Endodermal cell (in vitro differentiated cells): Measurements from ENCODE around the gene NDUFS6. TPM values are rescaled to one million over a fixed set of nuclear protein-coding genes. Genes with fewer than 3 reads are reported as not detected.
A peak's percentile ranks its signal among the peaks of the same experiment; 100 is the strongest.

ENCODE experiments used
- DNase-seq: peaks from one replicate; pipeline ENCODE4 v3.0.0-alpha.2; 2017
- H3K27ac ChIP-seq: 2 replicates; pipeline ENCODE4 v1.5.1; 2013; ENCODE audit warnings: mild to moderate bottlenecking, low read depth, low read length, moderate library complexity
- H3K27me3 ChIP-seq: 2 replicates; pipeline ENCODE4 v1.6.1; 2013; ENCODE audit warnings: mild to moderate bottlenecking, low read length, moderate library complexity; ENCODE audit not compliant: insufficient read depth, control insufficient read depth, poor library complexity, severe bottlenecking
- H3K36me3 ChIP-seq: 2 replicates; pipeline ENCODE4 v1.7.0; 2013; ENCODE audit warnings: mild to moderate bottlenecking, low read length, moderate library complexity; ENCODE audit not compliant: control insufficient read depth, insufficient read depth
- H3K4me1 ChIP-seq: one replicate; pipeline ENCODE4 v1.7.0; 2013; ENCODE audit warnings: low read length; ENCODE audit not compliant: control insufficient read depth, insufficient read depth
- H3K4me3 ChIP-seq: 2 replicates; pipeline ENCODE4 v1.5.1; 2013; ENCODE audit warnings: mild to moderate bottlenecking, low read length, moderate library complexity
- H3K9ac ChIP-seq: 2 replicates; pipeline ENCODE4 v1.6.1; 2013; ENCODE audit warnings: mild to moderate bottlenecking, low read length, moderate library complexity; ENCODE audit not compliant: poor library complexity, severe bottlenecking; ENCODE audit errors: extremely low read depth
- H3K9me3 ChIP-seq: 2 replicates; pipeline ENCODE4 v1.6.1; 2013; ENCODE audit warnings: mild to moderate bottlenecking, low read length, moderate library complexity; ENCODE audit not compliant: control insufficient read depth
- H3K27ac Mint-ChIP-seq: 2 replicates; pipeline ENCODE4 v1.8.0; 2020; ENCODE audit warnings: mixed read lengths
- H3K27me3 Mint-ChIP-seq: 2 replicates; pipeline ENCODE4 v1.8.0; 2021; ENCODE audit warnings: mild to moderate bottlenecking, mixed read lengths; ENCODE audit not compliant: insufficient read depth
- H3K36me3 Mint-ChIP-seq: 2 replicates; pipeline ENCODE4 v1.8.0; 2020; ENCODE audit warnings: low read depth, mixed read lengths
- H3K4me1 Mint-ChIP-seq: 2 replicates; pipeline ENCODE4 v1.8.0; 2020; ENCODE audit warnings: mixed read lengths
- H3K4me3 Mint-ChIP-seq: 2 replicates; pipeline ENCODE4 v1.8.0; 2020; ENCODE audit warnings: mild to moderate bottlenecking, moderate library complexity, mixed read lengths
- H3K9me3 Mint-ChIP-seq: 2 replicates; pipeline ENCODE4 v1.8.0; 2020; ENCODE audit warnings: mild to moderate bottlenecking, mixed read lengths
- WGBS, 2 experiments: methylation state at CpG; one replicate each; pipeline versions ENCODE4 v1.1.5 to v1.1.7; 2013; ENCODE audit warnings: missing lambda C conversion rate in 2 of 2, mixed read lengths in 1 of 2; ENCODE audit not compliant: insufficient coverage in 1 of 2, insufficient read length in 1 of 2; 5-methylcytosine and 5-hydroxymethylcytosine counted together
- total RNA-seq, 2 donors: library from RNA; stranded (reverse); fragmentation: NEBNext Ultra II Directional in 1 of 2; extraction: Animal tissue kit (Norgen Biotek cat#: 25700) in 1 of 2; gene quantifications; 2 replicates in 1 of 2; 3 replicates in 1 of 2; pipeline ENCODE4 v1.2.1, GENCODE V29; 2021
- TF ChIP-seq, protein P1 (sequence below): fragments of 200-600 bp; sonication (generic); conservative IDR thresholded peaks from 2 replicates; pipeline ENCODE4 v1.5.0; 2021; ENCODE audit warnings: antibody characterized with exemption, mild to moderate bottlenecking

Gene NDUFS6
- total RNA-seq, 2 donors from 2014 or later = 47.9 to 65.2 TPM

DNA sequence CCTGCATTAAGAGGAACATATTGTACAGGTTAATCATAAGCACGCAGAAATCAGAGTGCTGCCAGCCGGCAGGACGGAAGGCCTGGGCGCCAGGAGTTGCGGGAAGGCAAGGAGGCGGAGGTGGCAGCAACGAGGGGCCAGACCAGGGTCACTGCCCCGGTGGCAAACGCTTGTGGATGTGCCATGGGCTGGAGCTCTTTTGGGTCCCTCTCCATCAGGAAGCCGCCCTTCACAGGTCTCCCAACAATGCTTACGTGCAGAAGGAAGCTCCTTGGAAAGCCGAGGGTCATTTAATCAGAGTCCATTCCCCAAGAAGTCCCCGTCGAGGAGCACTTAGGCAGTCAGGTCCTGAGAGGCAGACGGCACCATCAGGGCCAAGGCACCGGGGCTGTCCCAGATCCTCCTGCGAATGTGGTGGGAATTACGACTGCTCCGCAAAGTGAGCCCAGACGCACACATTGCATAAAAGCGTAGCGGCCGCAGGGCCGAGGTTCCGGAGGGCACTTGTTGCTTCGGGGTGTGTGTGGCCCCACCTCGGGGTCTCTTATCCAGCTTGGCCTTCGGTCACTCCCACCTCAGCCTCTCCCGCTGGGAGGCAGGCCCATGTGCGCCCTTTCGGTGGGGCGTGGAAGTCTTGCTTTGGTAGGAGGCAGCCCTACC, 22.1 kb upstream of the NDUFS6 start:
- no peaks in the 10 kb centered on the region for H3K36me3 ChIP-seq
- 92 to 96% methylated on average over 19 to 32 of the region's 32 CpGs for WGBS, 2 experiments
- H3K27ac ChIP-seq = no peak overlapping the region
- peaks cover 7% of the 10 kb centered on the region for H3K9me3 Mint-ChIP-seq
- no peaks in the 10 kb centered on the region for H3K27me3 ChIP-seq
- no peak overlapping the region for H3K4me3 Mint-ChIP-seq
- H3K9ac ChIP-seq = no peak overlapping the region
- H3K36me3 Mint-ChIP-seq = no peaks in the 10 kb centered on the region
- H3K27me3 Mint-ChIP-seq = peaks cover 1% of the 10 kb centered on the region
- H3K4me1 Mint-ChIP-seq = no peaks in the 10 kb centered on the region
- H3K4me1 ChIP-seq = no peaks in the 10 kb centered on the region
- H3K27ac Mint-ChIP-seq = no peak overlapping the region
- TF ChIP-seq, protein P1, sequence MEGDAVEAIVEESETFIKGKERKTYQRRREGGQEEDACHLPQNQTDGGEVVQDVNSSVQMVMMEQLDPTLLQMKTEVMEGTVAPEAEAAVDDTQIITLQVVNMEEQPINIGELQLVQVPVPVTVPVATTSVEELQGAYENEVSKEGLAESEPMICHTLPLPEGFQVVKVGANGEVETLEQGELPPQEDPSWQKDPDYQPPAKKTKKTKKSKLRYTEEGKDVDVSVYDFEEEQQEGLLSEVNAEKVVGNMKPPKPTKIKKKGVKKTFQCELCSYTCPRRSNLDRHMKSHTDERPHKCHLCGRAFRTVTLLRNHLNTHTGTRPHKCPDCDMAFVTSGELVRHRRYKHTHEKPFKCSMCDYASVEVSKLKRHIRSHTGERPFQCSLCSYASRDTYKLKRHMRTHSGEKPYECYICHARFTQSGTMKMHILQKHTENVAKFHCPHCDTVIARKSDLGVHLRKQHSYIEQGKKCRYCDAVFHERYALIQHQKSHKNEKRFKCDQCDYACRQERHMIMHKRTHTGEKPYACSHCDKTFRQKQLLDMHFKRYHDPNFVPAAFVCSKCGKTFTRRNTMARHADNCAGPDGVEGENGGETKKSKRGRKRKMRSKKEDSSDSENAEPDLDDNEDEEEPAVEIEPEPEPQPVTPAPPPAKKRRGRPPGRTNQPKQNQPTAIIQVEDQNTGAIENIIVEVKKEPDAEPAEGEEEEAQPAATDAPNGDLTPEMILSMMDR = no peak
- no peaks in the 10 kb centered on the region for H3K9me3 ChIP-seq
- H3K4me3 ChIP-seq = no peak overlapping the region
- DNase-seq = peak; percentile 33

DNA sequence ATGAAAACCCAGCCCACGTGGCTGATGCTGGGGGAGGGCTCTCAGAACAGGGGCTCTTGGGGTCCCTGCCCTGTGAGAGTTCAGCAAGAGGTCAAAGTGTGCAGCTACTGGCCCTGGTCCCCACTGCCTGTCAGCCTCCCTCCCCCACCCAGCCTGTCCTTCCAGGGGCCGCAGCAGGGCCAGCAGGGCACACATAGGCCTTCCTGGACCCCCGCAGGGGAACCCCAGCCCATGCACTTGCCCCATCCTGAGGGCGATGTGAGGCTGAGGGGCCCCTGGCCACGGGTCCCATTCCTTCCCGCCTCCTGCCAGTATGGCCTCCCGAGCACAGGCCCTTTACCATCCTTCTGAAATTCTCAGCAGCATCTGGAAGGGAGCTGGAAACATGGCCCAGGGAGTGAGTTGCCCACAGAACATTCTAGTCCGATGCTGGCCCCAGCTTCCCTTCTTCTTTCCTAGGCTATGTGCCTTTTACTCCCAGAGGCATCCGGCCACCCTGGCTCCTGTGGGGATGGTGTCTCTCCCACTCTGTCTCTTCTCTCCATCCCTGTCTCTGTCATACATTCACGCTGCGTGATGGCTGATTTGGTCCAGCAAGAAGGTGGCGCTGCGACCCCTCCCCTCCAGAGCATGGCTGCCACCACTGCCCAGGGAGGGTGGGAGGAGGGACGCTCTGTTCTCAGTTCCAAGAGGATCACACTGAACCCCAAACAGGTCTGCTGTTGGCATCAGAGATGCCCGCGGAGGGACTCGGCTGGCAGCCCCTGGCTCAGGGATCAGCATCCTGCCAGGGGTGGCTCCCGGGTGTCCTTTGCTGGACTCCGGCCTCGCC, 21.2 kb upstream of the NDUFS6 start:
- H3K4me1 ChIP-seq = no peaks in the 10 kb centered on the region
- Mint-ChIP-seq H3K4me3 (no peak overlapping the region), H3K9me3 (peaks cover 7% of the 10 kb centered on the region), H3K36me3 (no peaks in the 10 kb centered on the region), H3K4me1 (no peaks in the 10 kb centered on the region), H3K27ac (no peak overlapping the region), H3K27me3 (peaks cover 1% of the 10 kb centered on the region)
- no peaks in the 10 kb centered on the region for H3K36me3 ChIP-seq
- no peaks in the 10 kb centered on the region for H3K9me3 ChIP-seq
- no peak overlapping the region for H3K27ac ChIP-seq
- no peaks in the 10 kb centered on the region for H3K27me3 ChIP-seq
- 90 to 91% methylated on average over 5 to 20 of the region's 20 CpGs for WGBS, 2 experiments
- H3K9ac ChIP-seq = no peak overlapping the region
- TF ChIP-seq, protein P1 = no peak
- no peak overlapping the region for H3K4me3 ChIP-seq
- peak; percentile 29 for DNase-seq

DNA sequence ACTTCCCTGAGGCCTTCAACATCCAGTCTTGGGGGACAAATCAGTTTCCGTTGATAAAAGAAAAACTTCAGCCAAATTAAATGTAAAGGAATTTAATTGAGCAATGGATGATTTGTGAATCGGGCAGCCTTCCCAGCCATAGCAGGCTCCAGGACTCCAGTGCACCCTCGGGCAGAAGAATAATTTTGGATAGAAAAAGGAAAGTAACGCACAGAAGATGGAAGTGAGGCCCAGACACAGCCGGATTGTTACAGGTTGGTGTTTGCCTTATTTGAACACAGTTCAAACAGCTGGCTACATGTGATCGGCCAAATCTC, 20.6 kb upstream of the NDUFS6 start:
- no peak overlapping the region for H3K27ac Mint-ChIP-seq

More for the DNA sequence above, 20.6 kb upstream of the NDUFS6 start:
- H3K4me3 ChIP-seq = no peak overlapping the region
- no peaks in the 10 kb centered on the region for H3K4me1 ChIP-seq
- no peaks in the 10 kb centered on the region for H3K27me3 ChIP-seq
- H3K36me3 ChIP-seq = no peaks in the 10 kb centered on the region
- H3K27me3 Mint-ChIP-seq = peaks cover 1% of the 10 kb centered on the region
- H3K4me1 Mint-ChIP-seq = no peaks in the 10 kb centered on the region
- no peaks in the 10 kb centered on the region for H3K36me3 Mint-ChIP-seq
- no peaks in the 10 kb centered on the region for H3K9me3 ChIP-seq
- TF ChIP-seq, protein P1 = no peak
- WGBS, 2 experiments = 92 to 96% methylated on average over 4 to 6 of the region's 6 CpGs
- no peak overlapping the region for H3K9ac ChIP-seq
- peaks cover 3% of the 10 kb centered on the region for H3K9me3 Mint-ChIP-seq
- H3K4me3 Mint-ChIP-seq = no peak overlapping the region
- DNase-seq = no peak
- H3K27ac ChIP-seq = no peak overlapping the region
